HepG2 (cell line): ENCODE results near the gene RIPK1.
A peak's percentile ranks its signal among the peaks of the same experiment; 100 is the strongest.

ENCODE experiments used
- GABPA ChIP-seq, 2 experiments: IDR thresholded peaks; 2 replicates each; pipeline ENCODE4 v1.6.1; 2011 to 2016; ENCODE audit warnings: low read depth in 2 of 2, low read length in 1 of 2, missing biosample characterization in 1 of 2, missing genetic modification characterization in 1 of 2
- NR2F6 ChIP-seq, 2 experiments: IDR thresholded peaks; 2 replicates each; pipeline ENCODE4 v1.6.1; 2016; ENCODE audit warnings: antibody characterized with exemption in 1 of 2, mild to moderate bottlenecking in 1 of 2
- TF ChIP-seq, protein P1 (sequence below): sonication (generic); formaldehyde crosslinking; IDR thresholded peaks from 2 replicates; pipeline ENCODE4 v1.4.0; 2020; ENCODE audit warnings: mild to moderate bottlenecking, missing genetic modification reagents

DNA sequence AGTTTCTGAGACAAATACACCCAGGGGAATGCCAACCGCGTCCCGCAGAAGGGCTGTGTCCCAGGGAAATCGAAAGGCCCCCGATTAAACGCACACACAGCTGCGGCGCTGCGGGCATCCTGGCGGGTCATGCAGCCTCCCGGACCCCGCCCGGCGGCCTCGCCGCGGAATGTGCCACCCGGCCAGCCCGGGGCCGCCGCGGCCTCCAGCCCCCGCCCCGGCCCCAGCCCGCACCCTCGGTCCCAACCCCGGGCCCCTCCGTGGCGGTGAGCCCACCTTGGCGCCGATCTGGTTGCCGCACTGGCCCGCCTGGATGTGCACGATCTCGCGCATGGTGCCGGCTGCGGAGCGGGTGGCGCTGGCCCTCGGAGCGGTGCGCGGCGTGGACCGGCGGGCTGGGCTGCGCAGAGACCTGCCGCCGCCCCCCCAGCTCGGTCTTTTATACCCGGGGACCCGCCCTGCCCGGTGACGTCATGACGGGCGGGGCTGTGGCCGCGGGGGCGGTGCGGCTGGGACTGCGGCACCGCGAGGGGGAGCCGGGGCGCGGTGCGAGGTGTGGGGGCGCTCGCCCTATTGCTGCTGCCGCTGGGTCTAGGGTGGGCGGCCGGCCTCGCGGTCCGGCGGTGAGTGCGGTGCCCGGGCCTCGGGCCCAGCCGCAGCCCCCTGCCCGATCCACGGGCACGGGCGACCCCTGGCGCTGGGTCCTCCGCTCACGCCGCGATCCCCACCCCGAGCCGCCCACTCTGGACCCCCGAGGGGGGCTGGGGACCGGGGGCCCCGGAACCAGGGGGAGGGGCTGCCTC is 89.0 kb downstream of the RIPK1 start, which contains the start of gene TUBB2A:
- no peak for TF ChIP-seq GABPA (IDR thresholded peaks at IDR 0.05; ENCODE audit: low read depth, low read length)
- no peak for TF ChIP-seq GABPA (CRISPR knock-in tag; IDR thresholded peaks at IDR 0.05; ENCODE audit: low read depth)
- no peak for TF ChIP-seq NR2F6 (IDR thresholded peaks at IDR 0.05)
- TF ChIP-seq NR2F6 (CRISPR knock-in tag; IDR thresholded peaks at IDR 0.05), result 0 out of 2 replicates have a peak, but pooled peaks have one; percentile 6
- TF ChIP-seq, protein P1, sequence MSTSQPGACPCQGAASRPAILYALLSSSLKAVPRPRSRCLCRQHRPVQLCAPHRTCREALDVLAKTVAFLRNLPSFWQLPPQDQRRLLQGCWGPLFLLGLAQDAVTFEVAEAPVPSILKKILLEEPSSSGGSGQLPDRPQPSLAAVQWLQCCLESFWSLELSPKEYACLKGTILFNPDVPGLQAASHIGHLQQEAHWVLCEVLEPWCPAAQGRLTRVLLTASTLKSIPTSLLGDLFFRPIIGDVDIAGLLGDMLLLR (CRISPR knock-in tag), result peak; percentile 80; the same call in 1 of the 2 replicates
